ENCODE data around the gene ITSN2.

DNA sequence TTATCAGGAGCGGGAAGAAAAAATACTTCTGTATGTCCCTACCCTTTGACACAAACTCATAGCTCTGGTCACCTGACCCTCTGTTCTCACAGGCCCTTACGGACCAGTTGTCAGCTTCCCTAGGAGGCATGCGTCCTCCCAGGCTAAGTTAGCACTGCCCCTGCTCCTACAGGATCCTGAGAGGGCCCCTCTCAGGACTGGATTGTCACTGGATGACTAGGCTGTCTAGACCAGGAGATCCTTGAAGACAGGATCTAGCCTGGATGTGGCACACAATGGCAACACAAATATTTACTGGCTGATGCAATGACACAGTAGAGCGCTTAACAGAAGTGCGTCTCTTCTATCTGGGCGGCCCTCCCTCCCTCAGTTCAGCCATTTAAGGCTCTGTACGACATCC, 177.8 kb downstream of the ITSN2 start:
- TF ChIP-seq, protein P1, sequence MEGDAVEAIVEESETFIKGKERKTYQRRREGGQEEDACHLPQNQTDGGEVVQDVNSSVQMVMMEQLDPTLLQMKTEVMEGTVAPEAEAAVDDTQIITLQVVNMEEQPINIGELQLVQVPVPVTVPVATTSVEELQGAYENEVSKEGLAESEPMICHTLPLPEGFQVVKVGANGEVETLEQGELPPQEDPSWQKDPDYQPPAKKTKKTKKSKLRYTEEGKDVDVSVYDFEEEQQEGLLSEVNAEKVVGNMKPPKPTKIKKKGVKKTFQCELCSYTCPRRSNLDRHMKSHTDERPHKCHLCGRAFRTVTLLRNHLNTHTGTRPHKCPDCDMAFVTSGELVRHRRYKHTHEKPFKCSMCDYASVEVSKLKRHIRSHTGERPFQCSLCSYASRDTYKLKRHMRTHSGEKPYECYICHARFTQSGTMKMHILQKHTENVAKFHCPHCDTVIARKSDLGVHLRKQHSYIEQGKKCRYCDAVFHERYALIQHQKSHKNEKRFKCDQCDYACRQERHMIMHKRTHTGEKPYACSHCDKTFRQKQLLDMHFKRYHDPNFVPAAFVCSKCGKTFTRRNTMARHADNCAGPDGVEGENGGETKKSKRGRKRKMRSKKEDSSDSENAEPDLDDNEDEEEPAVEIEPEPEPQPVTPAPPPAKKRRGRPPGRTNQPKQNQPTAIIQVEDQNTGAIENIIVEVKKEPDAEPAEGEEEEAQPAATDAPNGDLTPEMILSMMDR (optimal IDR thresholded peaks at IDR 0.05 in 1 of 3, IDR thresholded peaks at IDR 0.05 in 1 of 3, conservative IDR thresholded peaks at IDR 0.05 in 1 of 3; ENCODE audit: extremely low read depth in 1 of 3, insufficient read depth in 2 of 3, low read length in 3 of 3) = no peak
- no peak for TF ChIP-seq EZH2 (IDR thresholded peaks at IDR 0.05; ENCODE audit: low read length)

Measured in keratinocyte (primary cell).